Thyroid gland (tissue), 4 donors: Measurements from ENCODE around the gene ADAMTSL1. TPM values are rescaled to one million over a fixed set of nuclear protein-coding genes. Genes with fewer than 3 reads are reported as not detected.

ENCODE experiments used
- DNase-seq, 2 donors: peaks; one replicate each; pipeline ENCODE4 v3.0.0-alpha.2; 2019
- H3K27ac ChIP-seq, 3 donors: fragments of 200-600 bp; sonication (generic); 1 replicate in 2 of 3; 2 replicates in 1 of 3; pipeline ENCODE4 v1.5.1; 2016 to 2019; ENCODE audit warnings: mild to moderate bottlenecking in 1 of 3, moderate library complexity in 1 of 3
- H3K27me3 ChIP-seq: fragments of 200-600 bp; sonication (generic); one replicate; pipeline ENCODE4 v1.5.1; 2019
- H3K36me3 ChIP-seq, 2 donors: fragments of 200-600 bp; sonication (generic); one replicate each; pipeline ENCODE4 v1.5.1; 2016 to 2019
- H3K4me1 ChIP-seq, 2 donors: fragments of 200-600 bp; sonication (generic); one replicate each; pipeline ENCODE4 v1.5.1; 2017 to 2019
- H3K4me3 ChIP-seq, 3 donors: fragments of 200-600 bp; sonication (generic); replicated peaks in 1 of 3; 1 replicate in 2 of 3; 2 replicates in 1 of 3; pipeline ENCODE4 v1.5.1; 2016; ENCODE audit warnings: mild to moderate bottlenecking in 1 of 3
- H3K9me3 ChIP-seq: fragments of 200-600 bp; sonication (generic); one replicate; pipeline ENCODE4 v1.5.1; 2017
- CTCF ChIP-seq, 6 experiments: fragments of 200-600 bp in 3 of 6; fragments of 450-650 bp in 3 of 6; sonication (generic) in 3 of 6; IDR thresholded peaks; one replicate each; pipeline ENCODE4 v1.5.1; 2016 to 2019; ENCODE audit warnings: antibody characterized with exemption in 6 of 6, mild to moderate bottlenecking in 2 of 6, inconsistent platforms in 1 of 6, moderate library complexity in 1 of 6
- POLR2A ChIP-seq, 2 donors: fragments of 450-650 bp; IDR thresholded peaks; one replicate each; pipeline ENCODE4 v1.6.1; 2017; ENCODE audit warnings: antibody characterized with exemption in 2 of 2, mild to moderate bottlenecking in 2 of 2, moderate library complexity in 1 of 2
- WGBS, 2 donors: methylation state at CpG; one replicate each; pipeline ENCODE4 v1.1.5; 2017; 5-methylcytosine and 5-hydroxymethylcytosine counted together
- intact Hi-C: fragments of 100-400 bp; cut with DNase I; formaldehyde crosslinking; loops from one replicate; pipeline ENCODE4 v1.15.1; 2023
- total RNA-seq, 4 donors: library from RNA; depleted of rRNA; stranded (reverse); fragments of >200 nt; gene quantifications; one replicate each; pipeline ENCODE4 v1.2.3, GENCODE V29; 2016

Gene ADAMTSL1
- total RNA-seq, 4 donors from 2014 or later: 1.6 to 9.0 (median 4.8) TPM

GRCh38 chr9:18489861-18490260, 15.9 kb downstream of the ADAMTSL1 start:
- no peak overlapping the region for H3K4me3 ChIP-seq
- H3K27ac ChIP-seq: no peak overlapping the region
- intact Hi-C loops: no loop called here
- DNase-seq: no peak
- H3K36me3 ChIP-seq: no peaks in the 10 kb centered on the region
- no peaks in the 10 kb centered on the region for H3K4me1 ChIP-seq
- 69 to 82% methylated on average over 2 of the region's 2 CpGs for WGBS, 2 donors
- no peaks in the 10 kb centered on the region for H3K9me3 ChIP-seq
- no peak for TF ChIP-seq CTCF (IDR thresholded peaks at IDR 0.05)
- no peak for TF ChIP-seq POLR2A (IDR thresholded peaks at IDR 0.05)
- H3K27me3 ChIP-seq: no peaks in the 10 kb centered on the region

- no peak for DNase-seq
- Histone ChIP-seq H3K27me3 (no peaks in the 10 kb centered on the region), H3K4me1 (no peaks in the 10 kb centered on the region), H3K9me3 (no peaks in the 10 kb centered on the region), H3K36me3 (no peaks in the 10 kb centered on the region), H3K27ac (peak overlapping the region in 1 of 3 donors; percentile 49), H3K4me3 (no peak overlapping the region)
- intact Hi-C loops: no loop called here
- WGBS, 2 donors: 65 to 72% methylated on average over 7 of the region's 7 CpGs
- TF ChIP-seq CTCF (IDR thresholded peaks at IDR 0.05): no peak
- no peak for TF ChIP-seq POLR2A (IDR thresholded peaks at IDR 0.05)
Observed at GRCh38 chr9:18490641-18491370, 16.9 kb downstream of the ADAMTSL1 start.

- TF ChIP-seq POLR2A (IDR thresholded peaks at IDR 0.05): no peak
- no peak for TF ChIP-seq CTCF (IDR thresholded peaks at IDR 0.05)
- Histone ChIP-seq H3K9me3 (no peaks in the 10 kb centered on the region), H3K27me3 (no peaks in the 10 kb centered on the region), H3K4me3 (no peak overlapping the region), H3K36me3 (no peaks in the 10 kb centered on the region), H3K4me1 (no peaks in the 10 kb centered on the region), H3K27ac (no peak overlapping the region)
- intact Hi-C loops: no loop called here
- DNase-seq: no peak
Observed at GRCh38 chr9:18492612-18493011, 18.7 kb downstream of the ADAMTSL1 start.

GRCh38 chr9:18493451-18493993, 19.6 kb downstream of the ADAMTSL1 start:
- DNase-seq: no peak
- Histone ChIP-seq H3K27me3 (no peaks in the 10 kb centered on the region), H3K27ac (no peak overlapping the region), H3K4me1 (no peaks in the 10 kb centered on the region), H3K4me3 (no peak overlapping the region), H3K9me3 (no peaks in the 10 kb centered on the region), H3K36me3 (no peaks in the 10 kb centered on the region)
- intact Hi-C loops: no loop called here
- WGBS, 2 donors: 94 to 99% methylated on average over 3 of the region's 3 CpGs
- TF ChIP-seq CTCF (IDR thresholded peaks at IDR 0.05) (no peak), POLR2A (IDR thresholded peaks at IDR 0.05) (no peak)

- intact Hi-C loops: no loop called here
- no peaks in the 10 kb centered on the region for H3K27me3 ChIP-seq
- no peaks in the 10 kb centered on the region for H3K4me1 ChIP-seq
- no peak overlapping the region for H3K4me3 ChIP-seq
- H3K27ac ChIP-seq: no peak overlapping the region
- no peak for TF ChIP-seq POLR2A (IDR thresholded peaks at IDR 0.05)
- TF ChIP-seq CTCF (IDR thresholded peaks at IDR 0.05): no peak
- H3K9me3 ChIP-seq: no peaks in the 10 kb centered on the region
- H3K36me3 ChIP-seq: no peaks in the 10 kb centered on the region
- no peak for DNase-seq
- WGBS, 2 donors: 94 to 97% methylated on average over 3 of the region's 3 CpGs
Observed at GRCh38 chr9:18495065-18495464, 21.1 kb downstream of the ADAMTSL1 start.
